Measurements from ENCODE around the gene SPPL2A. TPM values are rescaled to one million over a fixed set of nuclear protein-coding genes. Genes with fewer than 3 reads are reported as not detected.

SPPL2A gene
- total and polyA plus RNA-seq, 2 of the 13 experiments (the other 11 are each of a cell fraction or from before 2014, with no cell fraction given), result 80.5 to 105 TPM

DNA sequence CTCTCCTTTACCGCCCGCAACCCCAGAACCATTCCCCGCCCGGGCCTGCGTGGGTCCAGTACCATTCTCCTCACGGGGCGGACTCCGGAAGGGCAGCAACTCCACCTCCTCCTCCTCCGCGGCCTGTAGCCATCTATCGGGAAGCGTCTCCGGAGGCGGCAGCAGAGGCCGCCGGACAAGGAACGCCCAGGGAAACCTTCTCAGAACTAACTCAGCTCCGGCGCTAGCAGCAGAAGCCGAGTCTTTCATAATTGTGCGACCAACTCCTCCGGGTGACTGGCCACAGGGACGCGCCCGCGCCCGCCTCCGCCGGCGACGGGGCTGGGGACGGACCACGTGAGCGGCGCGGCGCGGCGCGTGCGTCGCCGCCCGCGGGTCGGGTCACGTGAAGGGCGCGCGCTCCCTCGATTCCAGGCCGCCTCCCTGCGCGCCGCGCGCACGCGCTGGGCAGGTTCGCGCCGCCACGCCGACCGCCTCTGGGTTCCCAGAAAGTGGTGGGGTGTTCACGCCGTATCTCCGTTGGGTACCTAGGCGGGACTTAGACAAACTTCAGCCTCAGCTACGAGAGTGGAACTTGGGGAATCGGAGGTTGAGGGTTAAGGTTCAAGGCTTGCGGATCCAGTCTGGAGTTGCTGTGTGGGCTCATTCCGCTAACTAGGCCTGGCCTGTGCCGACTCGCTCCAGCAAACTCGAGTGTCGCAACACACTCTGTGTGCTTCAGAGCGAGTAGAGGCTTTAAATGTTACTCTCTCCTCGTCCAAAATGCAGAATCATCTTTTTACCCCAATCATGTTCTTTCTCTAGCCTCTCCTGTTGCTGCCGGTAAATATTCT lies 78.8 kb downstream of the SPPL2A start, which contains the start of gene TRPM7 (continued):
- TF ChIP-seq, protein P1, sequence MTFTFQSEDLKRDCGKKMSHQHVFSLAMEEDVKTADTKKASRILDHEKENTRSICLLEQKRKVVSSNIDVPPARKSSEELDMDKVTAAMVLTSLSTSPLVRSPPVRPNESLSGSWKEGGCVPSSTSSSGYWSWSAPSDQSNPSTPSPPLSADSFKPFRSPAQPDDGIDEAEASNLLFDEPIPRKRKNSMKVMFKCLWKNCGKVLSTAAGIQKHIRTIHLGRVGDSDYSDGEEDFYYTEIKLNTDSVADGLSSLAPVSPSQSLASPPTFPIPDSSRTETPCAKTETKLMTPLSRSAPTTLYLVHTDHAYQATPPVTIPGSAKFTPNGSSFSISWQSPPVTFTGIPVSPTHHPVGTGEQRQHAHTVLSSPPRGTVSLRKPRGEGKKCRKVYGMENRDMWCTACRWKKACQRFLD (CRISPR knock-in tag; IDR thresholded peaks at IDR 0.05; ENCODE audit: borderline replicate concordance), result no peak; the same call in 1 of the 2 replicates
- no peak for TF ChIP-seq GZF1 (CRISPR knock-in tag; IDR thresholded peaks at IDR 0.05)
- TF ChIP-seq, protein P2, sequence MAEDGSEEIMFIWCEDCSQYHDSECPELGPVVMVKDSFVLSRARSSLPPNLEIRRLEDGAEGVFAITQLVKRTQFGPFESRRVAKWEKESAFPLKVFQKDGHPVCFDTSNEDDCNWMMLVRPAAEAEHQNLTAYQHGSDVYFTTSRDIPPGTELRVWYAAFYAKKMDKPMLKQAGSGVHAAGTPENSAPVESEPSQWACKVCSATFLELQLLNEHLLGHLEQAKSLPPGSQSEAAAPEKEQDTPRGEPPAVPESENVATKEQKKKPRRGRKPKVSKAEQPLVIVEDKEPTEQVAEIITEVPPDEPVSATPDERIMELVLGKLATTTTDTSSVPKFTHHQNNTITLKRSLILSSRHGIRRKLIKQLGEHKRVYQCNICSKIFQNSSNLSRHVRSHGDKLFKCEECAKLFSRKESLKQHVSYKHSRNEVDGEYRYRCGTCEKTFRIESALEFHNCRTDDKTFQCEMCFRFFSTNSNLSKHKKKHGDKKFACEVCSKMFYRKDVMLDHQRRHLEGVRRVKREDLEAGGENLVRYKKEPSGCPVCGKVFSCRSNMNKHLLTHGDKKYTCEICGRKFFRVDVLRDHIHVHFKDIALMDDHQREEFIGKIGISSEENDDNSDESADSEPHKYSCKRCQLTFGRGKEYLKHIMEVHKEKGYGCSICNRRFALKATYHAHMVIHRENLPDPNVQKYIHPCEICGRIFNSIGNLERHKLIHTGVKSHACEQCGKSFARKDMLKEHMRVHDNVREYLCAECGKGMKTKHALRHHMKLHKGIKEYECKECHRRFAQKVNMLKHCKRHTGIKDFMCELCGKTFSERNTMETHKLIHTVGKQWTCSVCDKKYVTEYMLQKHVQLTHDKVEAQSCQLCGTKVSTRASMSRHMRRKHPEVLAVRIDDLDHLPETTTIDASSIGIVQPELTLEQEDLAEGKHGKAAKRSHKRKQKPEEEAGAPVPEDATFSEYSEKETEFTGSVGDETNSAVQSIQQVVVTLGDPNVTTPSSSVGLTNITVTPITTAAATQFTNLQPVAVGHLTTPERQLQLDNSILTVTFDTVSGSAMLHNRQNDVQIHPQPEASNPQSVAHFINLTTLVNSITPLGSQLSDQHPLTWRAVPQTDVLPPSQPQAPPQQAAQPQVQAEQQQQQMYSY (CRISPR knock-in tag; IDR thresholded peaks at IDR 0.05), result peak; percentile 11; the same call in 1 of the 2 replicates
- TF ChIP-seq, protein P3, sequence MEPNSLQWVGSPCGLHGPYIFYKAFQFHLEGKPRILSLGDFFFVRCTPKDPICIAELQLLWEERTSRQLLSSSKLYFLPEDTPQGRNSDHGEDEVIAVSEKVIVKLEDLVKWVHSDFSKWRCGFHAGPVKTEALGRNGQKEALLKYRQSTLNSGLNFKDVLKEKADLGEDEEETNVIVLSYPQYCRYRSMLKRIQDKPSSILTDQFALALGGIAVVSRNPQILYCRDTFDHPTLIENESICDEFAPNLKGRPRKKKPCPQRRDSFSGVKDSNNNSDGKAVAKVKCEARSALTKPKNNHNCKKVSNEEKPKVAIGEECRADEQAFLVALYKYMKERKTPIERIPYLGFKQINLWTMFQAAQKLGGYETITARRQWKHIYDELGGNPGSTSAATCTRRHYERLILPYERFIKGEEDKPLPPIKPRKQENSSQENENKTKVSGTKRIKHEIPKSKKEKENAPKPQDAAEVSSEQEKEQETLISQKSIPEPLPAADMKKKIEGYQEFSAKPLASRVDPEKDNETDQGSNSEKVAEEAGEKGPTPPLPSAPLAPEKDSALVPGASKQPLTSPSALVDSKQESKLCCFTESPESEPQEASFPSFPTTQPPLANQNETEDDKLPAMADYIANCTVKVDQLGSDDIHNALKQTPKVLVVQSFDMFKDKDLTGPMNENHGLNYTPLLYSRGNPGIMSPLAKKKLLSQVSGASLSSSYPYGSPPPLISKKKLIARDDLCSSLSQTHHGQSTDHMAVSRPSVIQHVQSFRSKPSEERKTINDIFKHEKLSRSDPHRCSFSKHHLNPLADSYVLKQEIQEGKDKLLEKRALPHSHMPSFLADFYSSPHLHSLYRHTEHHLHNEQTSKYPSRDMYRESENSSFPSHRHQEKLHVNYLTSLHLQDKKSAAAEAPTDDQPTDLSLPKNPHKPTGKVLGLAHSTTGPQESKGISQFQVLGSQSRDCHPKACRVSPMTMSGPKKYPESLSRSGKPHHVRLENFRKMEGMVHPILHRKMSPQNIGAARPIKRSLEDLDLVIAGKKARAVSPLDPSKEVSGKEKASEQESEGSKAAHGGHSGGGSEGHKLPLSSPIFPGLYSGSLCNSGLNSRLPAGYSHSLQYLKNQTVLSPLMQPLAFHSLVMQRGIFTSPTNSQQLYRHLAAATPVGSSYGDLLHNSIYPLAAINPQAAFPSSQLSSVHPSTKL (CRISPR knock-in tag; IDR thresholded peaks at IDR 0.05), result 0 out of 2 replicates have a peak, but pooled peaks have one; percentile 7
- no peak for TF ChIP-seq HNRNPUL1 (IDR thresholded peaks at IDR 0.05; ENCODE audit: low read depth, low read length)
- peak; percentile 42; the same call in 1 of the 2 replicates for TF ChIP-seq ZNF331 (CRISPR knock-in tag; IDR thresholded peaks at IDR 0.05)
- no peak for TF ChIP-seq SOX5 (CRISPR knock-in tag; IDR thresholded peaks at IDR 0.05; ENCODE audit: borderline replicate concordance)

All from HepG2 (cell line).